Kidney capillary endothelial cell (primary cell): Measurements from ENCODE around the gene FNDC3B.
"Not testable (repeated sequence)": the region's sequence is repeated elsewhere in the genome, so short reads cannot be mapped to it uniquely, and the experiment has no call there.

Source experiments
- DNase-seq: peaks from one replicate; pipeline ENCODE4 v3.0.0-alpha.2; 2018; ENCODE audit warnings: low spot score

FNDC3B gene

DNA sequence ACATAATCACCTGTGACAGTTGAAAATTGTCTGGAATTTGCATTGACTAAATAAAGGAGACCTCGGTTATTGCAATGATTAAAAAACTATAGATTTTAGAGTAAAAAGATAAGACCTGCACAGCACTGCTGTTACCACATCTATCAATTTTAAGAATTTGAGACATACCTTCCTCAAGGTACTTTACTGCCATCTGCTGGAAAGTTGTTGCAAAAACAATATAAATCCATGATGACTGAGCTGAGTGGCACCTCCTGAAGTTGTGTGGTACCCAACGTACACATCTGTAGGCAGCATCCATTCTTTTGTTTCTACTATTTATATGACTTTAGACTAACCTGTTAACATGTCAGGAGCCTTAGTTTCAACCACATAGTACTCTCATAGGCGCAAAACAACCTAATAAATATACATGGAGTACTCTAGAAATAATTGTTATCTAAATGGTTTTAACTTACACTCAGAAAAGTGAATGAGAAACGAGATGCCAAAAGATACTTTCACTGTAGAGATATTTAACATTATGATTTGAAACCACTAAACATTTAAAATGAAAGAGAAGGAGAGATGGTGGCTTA is 302.2 kb downstream of the FNDC3B start:
- DNase-seq: peak; percentile 59

DNA sequence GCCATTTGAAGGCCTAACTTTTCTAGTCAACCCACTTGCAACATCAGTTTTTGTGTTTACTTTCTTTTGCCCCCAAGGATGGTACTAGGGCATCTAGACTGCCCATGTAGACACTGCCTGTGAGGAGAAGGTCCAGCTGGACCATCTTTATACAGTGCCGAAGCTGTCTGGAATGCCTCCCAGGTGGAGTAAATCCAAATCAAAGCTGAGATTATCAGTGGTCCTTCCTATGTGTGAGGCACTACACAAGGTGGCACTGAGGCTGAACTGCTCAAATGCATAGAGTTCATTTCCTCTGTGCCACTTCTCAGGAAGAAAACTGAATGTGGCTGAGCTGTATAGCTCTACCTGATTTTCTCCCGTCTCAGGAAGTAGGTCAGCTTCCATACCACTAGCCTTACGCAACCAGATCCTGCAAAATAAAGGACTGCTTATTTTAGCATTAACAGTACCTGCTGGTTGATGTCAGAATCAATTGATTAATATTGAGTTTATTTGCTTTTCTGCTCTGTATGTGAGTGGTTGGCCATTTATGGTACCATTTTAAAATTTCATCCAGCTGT is 302.8 kb downstream of the FNDC3B start:
- no peak for DNase-seq

DNA sequence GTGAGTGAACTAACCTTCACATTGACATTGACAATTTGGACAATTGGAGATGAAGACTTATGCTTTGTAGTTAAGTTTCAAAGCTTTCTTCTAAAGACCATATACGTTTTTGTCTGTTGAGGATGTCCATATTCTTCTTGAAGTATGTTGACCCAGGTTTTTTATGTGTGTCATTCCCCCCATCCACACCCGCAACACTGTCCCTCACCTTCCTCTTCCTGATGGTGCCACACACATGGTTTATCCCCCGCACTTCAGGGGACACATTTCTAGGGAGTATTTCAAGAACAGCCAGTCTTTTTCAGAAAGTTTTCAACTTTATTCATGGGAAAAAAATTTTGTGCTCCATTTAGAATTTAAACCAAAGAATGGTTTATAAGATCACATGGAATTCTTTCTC is 303.7 kb downstream of the FNDC3B start:
- no peak for DNase-seq

DNA sequence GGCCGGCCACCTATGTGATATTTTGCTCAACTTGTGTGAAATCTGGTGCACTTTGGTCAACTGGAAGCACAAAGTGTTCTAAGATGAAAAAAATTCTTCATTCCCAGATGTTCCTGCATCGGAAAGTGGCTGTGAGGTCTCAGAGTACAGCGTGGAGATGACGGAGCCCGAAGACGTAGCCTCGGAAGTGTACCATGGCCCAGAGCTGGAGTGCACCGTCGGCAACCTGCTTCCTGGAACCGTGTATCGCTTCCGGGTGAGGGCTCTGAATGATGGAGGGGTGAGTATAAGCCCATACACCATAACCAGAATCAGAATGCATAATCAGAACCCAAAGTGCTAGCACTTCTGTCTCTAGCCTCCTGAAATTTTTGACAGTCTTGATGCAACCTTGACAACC is 304.6 kb downstream of the FNDC3B start:
- DNase-seq: no peak

DNA sequence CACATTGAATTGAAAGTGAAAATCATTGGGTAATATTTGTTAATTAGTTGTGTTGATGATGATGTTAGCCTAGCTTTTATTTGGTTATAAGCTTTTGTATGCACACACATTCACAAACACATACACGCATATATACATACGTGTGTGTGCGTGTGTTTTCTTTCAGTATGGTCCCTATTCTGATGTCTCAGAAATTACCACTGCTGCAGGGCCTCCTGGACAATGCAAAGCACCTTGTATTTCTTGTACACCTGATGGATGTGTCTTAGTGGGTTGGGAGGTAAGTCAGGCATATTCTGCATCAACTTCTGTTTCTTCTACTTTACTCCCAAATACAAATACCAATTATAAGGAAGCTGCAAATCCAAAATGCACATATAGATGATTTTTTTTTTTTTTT is 306.8 kb downstream of the FNDC3B start:
- no peak for DNase-seq

DNA sequence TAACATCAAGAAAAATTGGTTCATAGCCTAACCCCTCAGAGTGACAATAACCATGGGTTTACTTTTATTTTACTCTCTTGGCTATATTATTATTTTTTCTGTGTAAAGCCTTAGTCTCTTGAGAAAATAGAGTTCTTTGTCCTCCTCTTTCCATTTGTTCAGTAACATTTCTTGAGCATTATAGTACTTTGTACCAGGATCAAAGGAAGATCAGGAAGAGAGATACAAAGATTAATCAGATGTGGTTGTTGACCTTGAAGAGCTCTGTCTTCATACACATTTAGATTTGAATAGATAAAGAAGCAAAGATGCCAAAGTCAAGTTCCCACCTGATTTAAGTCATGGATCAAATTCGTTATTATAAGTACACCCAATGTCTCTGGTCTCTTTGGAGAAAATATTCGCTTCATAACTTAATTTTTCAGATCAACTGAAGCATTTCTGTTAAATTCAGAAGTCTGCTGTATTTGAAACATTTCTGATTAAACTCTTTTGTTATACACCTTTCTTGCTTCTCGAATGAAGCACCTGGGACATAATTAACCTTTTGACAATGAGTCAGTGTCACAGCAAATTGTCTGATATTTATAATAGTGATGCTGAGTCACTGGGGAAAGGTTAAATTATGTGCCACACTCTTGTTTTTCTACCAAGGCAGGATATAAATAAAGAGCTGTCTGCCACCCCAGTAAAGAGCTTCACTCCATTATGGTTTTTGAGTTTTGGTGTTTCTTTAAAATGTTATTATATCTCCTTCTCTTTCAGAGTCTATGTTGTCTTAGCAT is 308.7 kb downstream of the FNDC3B start:
- no peak for DNase-seq

DNA sequence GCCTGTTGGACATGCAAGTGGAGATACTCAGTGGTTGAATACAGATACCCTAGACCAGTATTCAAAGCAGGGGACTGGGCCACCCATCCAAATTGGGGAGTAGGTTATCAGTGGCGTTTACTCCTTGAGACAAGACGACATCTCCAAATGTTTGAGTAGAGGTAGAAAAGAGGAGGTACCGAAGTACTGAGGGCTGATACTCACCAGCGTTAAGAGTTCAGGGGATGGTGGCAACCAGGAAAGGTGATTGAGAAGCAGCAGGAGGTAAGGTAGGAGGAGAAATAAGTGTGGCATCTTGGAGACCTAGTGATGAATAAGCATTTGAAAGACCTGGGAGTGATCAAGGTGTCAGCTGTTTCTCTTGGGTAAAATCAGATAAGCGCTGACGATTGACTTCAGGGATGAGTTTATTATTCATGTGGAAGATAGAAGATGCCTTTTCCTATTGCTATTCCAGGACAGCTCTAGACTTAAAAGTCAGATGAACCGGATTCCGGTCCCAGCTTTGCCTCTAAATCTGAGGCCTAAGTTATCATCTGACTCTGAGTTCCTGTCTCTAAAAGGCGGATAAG is 312.6 kb downstream of the FNDC3B start:
- no peak for DNase-seq

DNA sequence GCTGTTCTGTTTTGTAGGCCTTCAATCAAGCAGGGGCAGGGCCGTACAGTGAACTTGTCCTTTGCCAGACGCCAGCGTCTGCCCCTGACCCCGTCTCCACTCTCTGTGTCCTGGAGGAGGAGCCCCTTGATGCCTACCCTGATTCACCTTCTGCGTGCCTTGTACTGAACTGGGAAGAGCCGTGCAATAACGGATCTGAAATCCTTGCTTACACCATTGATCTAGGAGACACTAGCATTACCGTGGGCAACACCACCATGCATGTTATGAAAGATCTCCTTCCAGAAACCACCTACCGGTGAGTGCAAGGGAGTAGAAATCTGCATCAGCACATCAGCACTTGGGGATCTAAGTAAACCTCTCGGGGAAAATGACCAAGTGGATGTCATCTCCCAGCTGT is 313.4 kb downstream of the FNDC3B start:
- DNase-seq: no peak

DNA sequence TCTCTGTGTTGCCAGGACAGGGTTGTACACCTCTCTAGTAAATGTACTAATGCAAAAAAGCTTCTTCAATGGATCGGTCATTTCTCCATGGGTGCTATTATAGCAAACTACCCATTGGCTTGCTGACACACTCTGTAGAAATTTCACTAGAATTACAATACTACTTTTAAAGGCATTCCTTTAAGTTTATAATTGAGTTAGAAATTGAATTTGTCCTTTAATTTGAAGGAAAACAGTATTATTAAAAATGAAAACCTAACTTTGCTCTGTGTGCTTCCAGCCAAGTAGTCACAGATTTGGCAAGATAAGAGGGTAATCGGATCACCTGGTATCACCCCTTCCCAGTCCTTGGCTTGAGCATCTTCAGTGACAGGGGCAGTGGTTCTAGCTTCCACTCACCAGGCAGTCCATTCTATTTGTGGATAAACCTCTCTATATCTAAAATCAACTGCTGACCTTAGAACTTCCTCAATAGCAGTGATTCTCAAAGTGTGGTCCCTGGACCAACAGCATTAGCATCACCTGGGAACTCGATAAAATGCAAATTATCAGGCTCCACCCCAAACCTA is 315.6 kb downstream of the FNDC3B start:
- DNase-seq: no peak

DNA sequence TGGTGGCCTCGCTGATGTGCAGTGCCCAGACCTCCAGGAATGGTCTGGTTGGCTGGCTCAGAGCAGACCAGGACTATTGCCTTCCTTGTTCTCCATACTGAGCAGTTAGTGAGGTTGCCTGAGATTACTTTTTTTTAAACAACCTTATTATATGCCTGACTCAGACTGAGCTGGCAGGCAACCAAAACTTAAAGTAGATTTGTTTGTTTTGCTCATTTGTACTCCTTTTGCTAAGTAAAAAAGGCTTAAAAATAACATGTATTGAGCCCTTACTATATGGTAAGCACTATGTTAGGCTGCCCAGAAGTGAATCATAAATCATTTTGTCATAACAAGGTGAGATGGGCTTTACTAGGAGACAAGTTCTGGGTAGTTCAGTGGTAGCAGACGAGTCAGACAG is 316.5 kb downstream of the FNDC3B start:
- DNase-seq: peak; percentile 42

DNA sequence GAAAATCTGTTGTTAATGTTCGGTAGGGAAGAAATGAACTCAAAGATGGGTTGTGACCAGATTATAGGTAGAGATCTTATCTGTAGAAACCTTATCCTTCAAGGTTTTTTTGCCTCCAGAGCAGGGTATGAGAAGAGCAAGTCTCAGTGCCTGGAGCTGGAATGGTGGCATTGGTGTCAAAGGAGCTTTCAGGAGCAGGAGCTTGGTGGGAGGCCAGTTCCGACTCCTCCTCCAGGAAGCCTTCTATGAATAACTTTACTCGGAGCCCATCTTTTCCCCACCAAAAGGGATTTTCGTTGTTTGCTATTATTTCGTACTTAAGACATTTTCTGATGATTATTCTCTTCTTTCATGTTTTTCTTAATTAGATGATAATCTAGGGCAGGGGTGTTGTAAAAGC is 317.0 kb downstream of the FNDC3B start:
- DNase-seq: no peak

DNA sequence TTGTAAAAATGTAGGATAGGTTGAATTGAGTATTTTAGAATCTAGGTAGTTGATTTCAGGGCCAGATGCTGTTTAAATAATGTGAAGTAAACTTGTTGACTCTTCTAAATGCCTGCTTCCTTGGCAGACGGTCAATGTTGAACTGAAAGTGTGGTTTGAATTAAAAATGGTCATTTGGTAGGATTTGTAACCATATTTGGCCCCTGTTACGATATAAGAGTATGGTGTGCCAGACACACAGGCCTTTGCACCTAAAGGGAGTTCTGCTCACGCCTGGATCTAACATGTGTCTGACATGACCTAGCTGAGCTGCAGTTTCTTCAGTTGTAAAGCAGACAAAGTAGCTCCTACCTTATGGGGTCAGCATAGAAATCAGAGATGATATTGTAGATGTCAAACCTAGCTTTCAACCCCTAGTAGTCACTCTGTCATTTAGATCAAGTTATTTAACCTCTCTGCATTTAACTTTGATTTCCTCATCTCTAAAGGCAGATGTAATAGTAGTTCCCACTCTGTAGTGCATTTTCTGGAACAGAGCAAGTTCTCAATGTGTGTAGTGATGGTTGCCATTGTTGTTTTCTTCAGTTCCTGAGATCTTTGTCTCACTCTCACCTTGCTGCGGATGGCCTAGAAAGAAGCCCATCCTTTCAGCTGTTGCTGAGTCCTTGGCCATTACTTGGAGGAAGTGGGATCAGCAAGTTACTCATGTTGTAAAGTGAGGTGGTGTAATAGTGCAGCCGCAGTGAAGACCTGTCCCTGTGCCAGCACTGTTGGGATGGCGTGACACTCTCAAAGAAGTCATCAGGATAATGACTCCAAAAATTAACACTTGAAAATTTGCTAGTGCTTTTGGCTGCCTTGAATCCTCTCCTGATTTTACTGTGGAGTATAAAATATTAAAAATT is 318.7 kb downstream of the FNDC3B start:
- no peak for DNase-seq

DNA sequence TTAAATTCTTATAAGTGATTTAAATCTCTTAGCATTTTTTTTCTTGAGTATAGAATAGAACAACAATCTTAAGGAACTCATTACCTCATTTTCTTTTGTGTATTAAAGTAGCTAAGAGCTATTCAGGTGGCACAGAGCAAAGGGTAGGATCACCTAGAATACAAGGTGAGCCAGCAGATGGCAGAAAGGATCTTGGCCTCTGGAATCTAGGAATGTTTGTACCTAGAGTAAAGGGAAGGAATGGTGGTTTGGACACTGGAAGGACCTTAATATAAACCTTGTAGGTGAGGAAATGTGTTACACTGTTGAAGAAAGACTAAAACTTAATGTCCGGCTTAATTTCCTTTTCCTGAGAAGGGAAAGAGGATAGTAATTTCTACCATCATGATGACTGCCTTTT is 319.9 kb downstream of the FNDC3B start:
- DNase-seq: no peak

DNA sequence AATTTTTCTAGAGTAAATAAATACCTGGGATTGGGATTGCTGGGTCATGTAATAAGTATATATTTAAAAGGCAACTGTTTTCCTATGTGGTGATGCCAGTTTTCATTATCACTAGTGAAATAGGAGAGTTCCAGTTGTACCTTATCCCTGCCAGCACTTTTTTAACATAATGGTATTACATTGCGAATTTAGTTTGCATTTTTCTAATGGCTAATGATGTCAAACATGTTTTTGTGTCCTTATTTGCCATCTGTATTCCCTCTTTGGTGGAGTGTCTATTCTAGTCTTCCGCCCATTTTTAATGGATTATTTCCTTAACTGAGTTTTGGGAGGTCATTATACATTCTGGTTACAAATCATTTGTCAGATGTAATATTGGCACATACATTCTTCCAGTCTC is 320.6 kb downstream of the FNDC3B start:
- no peak for DNase-seq

DNA sequence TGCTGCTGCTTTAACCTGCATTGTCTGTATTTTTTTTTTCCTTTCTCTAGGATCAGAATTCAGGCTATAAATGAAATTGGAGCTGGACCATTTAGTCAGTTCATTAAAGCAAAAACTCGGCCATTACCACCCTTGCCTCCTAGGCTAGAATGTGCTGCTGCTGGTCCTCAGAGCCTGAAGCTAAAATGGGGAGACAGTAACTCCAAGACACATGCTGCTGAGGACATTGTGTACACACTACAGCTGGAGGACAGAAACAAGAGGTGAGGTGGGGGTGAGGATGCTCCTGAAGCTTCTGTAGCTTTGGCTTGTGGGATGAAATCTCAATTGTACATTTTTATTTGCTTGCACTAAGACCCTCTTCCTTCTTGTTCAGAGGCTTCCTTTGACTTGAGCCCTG is 323.2 kb downstream of the FNDC3B start:
- DNase-seq: no peak

DNA sequence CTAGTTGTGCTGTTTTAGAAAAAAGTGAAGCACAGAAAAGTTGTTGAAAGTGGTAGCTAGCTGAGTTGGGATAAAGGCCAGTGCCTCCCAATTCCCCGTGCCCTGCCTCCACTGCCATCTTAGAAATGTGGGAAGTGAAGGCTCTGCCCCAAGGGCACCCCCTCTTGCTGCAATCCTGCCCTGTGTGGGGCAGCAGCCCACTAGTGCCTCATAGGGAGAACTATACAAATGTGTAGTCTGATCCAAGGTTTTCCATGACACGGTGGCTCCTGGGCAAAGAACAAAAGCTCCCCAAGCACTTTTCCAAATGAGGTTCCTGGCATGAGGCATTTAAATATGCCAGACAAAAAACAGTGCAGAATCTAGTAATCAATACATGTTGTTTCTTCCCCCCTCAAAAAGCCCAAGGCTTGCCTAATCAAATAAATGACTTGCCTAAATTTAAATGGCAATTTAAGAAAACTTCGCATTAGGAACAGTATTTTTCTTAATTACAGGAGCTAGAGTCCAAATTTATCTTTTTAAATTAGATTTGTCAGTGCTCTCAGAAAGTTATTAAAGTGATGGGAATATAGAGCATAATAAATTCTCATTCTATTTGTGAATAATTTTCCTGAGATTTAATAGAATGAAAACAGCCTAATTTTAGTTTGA is 325.1 kb downstream of the FNDC3B start:
- DNase-seq: no peak

DNA sequence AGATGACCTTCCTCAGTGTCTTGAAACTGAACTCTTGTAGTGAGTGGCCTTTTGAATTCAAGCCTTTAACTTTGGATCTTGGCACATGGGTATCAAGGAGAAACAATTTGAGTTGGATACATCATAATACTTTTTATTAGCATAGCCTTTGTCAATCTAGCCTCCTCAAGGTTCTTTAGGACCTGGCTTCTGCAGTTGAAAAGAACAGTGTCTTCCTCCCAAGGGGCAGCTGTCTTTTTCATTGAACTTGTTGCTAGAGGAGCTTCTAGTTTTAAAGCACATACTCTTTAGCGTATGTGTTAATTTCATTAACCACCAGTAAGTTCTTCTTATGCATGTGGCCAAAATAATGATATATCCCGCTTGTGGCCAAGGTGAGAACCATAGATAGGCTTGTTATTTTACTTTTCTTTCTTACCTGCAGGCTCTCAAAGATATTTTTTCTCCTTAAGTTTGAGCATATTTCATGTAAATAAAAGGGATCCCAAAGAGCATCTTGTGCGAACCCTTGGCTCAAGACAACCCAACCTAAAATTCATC is 325.7 kb downstream of the FNDC3B start:
- DNase-seq: no peak

DNA sequence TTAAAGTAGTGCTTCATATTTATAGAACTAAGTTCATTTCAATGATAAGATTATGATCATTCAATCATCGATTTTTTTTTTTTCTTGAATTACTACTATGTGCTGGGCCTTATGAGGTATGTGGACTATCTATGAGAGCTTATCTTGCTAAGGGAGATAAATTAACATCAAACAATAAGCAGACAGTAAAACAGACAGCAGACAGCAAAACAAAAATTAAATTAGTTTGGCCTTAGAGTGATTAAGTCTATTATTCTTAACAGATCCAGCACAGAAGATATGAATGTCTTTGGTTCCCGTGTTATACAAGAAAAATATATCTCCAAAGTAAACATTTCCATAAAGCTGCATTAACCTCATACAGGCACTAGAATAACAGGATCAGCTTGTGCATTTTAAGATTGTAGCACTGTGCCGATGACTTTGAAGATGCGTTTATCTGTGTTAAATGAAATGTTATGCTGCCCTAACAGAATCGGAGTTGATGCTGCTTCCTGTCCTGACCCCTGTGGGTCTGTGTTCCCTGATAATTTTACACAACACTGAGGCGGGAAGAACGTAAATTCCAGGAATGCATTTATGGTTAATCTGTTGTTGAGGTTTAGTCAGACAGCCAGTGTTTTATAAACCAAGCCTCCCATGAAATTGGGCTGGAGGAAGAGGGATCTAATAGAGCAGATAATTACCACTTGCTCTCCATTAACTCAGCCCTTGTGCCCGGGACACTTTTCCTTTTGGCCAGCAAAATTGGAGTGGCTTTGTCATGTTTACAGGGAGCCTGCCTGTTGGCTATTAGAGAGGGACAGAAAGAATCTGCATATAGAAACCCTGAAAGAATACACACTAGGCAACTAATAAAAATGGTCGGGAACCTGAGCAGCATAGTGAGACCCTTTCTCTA is 328.1 kb downstream of the FNDC3B start:
- DNase-seq: no peak

DNA sequence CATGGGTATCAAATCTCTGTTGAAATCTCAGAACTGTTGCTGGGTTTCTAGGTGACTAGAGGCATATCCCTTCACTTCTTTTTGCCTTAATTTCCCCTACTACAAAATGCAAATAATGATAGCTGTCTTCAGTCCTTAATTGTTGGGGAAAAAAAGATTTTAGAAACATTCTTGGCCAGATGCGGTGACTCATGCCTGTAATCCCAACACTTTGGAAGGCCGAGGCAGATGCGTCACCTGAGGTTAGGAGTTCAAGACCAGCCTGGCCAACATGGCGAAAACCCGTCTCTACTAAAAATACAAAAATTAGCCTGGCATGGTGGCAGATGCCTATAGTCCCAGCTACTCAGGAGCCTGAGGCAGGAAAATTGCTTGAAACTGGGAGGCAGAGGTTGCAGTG is 329.2 kb downstream of the FNDC3B start:
- DNase-seq: not testable (repeated sequence)
